ENCODE results near the gene LRRC28.

- no peak for TF ChIP-seq TAF1 (IDR thresholded peaks at IDR 0.05; ENCODE audit: low read depth, low read length)
- no peak for TF ChIP-seq SPI1 (IDR thresholded peaks at IDR 0.05; ENCODE audit: low read depth, low read length)
- no peak for TF ChIP-seq POLR2AphosphoS5 (IDR thresholded peaks at IDR 0.05; ENCODE audit: low read depth, low read length)
- TF ChIP-seq POLR2A (IDR thresholded peaks at IDR 0.05; ENCODE audit: low read depth, low read length): no peak
- TF ChIP-seq PAX5 (IDR thresholded peaks at IDR 0.05; ENCODE audit: insufficient read depth, low read length, severe bottlenecking): no peak
These were observed 71.5 kb downstream of the LRRC28 start for GRCh38 chr15:99322643-99323405.
